Vagina (tissue), 2 donors: ENCODE results near the gene TRIM67. TPM values are rescaled to one million over a fixed set of nuclear protein-coding genes. Genes with fewer than 3 reads are reported as not detected.

ENCODE experiments used
- DNase-seq, 2 donors: peaks; one replicate each; pipeline ENCODE4 v3.0.0-alpha.2; 2017; ENCODE audit errors: extremely low spot score in 2 of 2
- H3K27ac ChIP-seq: fragments of 200-600 bp; sonication (generic); one replicate; pipeline ENCODE4 v1.5.1; 2019
- H3K27me3 ChIP-seq: fragments of 200-600 bp; sonication (generic); one replicate; pipeline ENCODE4 v1.5.1; 2019
- H3K36me3 ChIP-seq, 2 donors: fragments of 200-600 bp; sonication (generic); one replicate each; pipeline ENCODE4 v1.5.1; 2017 to 2019
- H3K4me1 ChIP-seq: fragments of 200-600 bp; sonication (generic); one replicate; pipeline ENCODE4 v1.5.1; 2019
- H3K4me3 ChIP-seq, 2 donors: fragments of 200-600 bp; sonication (generic); 1 replicate in 1 of 2; 2 replicates in 1 of 2; pipeline ENCODE4 v1.5.1; 2016 to 2019
- H3K9me3 ChIP-seq: fragments of 200-600 bp; sonication (generic); one replicate; pipeline ENCODE4 v1.5.1; 2019
- POLR2A ChIP-seq, 2 donors: fragments of 450-650 bp; IDR thresholded peaks; one replicate each; pipeline ENCODE4 v1.6.1; 2017; ENCODE audit warnings: antibody characterized with exemption in 2 of 2, mild to moderate bottlenecking in 2 of 2, moderate library complexity in 2 of 2
- POLR2AphosphoS5 ChIP-seq, 2 donors: sonication (generic); formaldehyde crosslinking; IDR thresholded peaks; one replicate each; pipeline ENCODE4 v1.9.0; 2017; ENCODE audit warnings: antibody characterized with exemption in 2 of 2, mild to moderate bottlenecking in 2 of 2, low read depth in 1 of 2; ENCODE audit not compliant: insufficient read depth in 1 of 2
- intact Hi-C: fragments of 100-400 bp; cut with DNase I; formaldehyde crosslinking; loops from one replicate; pipeline ENCODE4 v1.15.1; 2023
- total RNA-seq: library from RNA; depleted of rRNA; stranded (reverse); fragments of >200 nt; gene quantifications from one replicate; pipeline ENCODE4 v1.2.3, GENCODE V29; 2016
- TF ChIP-seq, protein P1 (sequence below), 3 experiments: fragments of 450-650 bp in 2 of 3; fragments of 200-600 bp in 1 of 3; sonication (generic) in 1 of 3; IDR thresholded peaks; one replicate each; pipeline ENCODE4 v1.5.1; 2017 to 2019; ENCODE audit warnings: antibody characterized with exemption in 3 of 3, mild to moderate bottlenecking in 2 of 3, moderate library complexity in 2 of 3

Gene TRIM67
- total RNA-seq, 1 donor from 2014 or later = not detected

DNA sequence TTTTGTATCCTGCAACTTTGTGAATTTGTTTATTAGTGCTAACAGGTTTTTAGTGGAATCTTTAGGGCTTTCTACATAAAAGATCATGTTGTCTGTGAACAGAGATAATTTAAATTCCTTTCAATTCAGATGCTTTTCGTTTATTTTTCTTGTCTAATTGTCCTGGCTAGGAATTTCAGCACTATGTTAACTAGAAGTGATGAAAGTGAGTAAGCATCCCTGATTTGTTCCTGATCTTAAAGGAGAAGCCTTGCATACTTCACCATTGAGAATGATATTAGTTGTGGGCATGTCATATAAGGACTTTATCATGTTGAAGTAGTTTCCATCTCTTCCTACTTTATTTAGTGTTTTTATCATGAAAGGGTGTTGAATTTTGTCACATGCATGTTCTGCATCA, 23.6 kb upstream of the TRIM67 start:
- Histone ChIP-seq H3K27me3 (no peaks in the 10 kb centered on the region), H3K9me3 (no peaks in the 10 kb centered on the region), H3K27ac (no peak overlapping the region), H3K4me3 (no peak overlapping the region), H3K4me1 (no peaks in the 10 kb centered on the region), H3K36me3 (no peaks in the 10 kb centered on the region)
- TF ChIP-seq, protein P1, sequence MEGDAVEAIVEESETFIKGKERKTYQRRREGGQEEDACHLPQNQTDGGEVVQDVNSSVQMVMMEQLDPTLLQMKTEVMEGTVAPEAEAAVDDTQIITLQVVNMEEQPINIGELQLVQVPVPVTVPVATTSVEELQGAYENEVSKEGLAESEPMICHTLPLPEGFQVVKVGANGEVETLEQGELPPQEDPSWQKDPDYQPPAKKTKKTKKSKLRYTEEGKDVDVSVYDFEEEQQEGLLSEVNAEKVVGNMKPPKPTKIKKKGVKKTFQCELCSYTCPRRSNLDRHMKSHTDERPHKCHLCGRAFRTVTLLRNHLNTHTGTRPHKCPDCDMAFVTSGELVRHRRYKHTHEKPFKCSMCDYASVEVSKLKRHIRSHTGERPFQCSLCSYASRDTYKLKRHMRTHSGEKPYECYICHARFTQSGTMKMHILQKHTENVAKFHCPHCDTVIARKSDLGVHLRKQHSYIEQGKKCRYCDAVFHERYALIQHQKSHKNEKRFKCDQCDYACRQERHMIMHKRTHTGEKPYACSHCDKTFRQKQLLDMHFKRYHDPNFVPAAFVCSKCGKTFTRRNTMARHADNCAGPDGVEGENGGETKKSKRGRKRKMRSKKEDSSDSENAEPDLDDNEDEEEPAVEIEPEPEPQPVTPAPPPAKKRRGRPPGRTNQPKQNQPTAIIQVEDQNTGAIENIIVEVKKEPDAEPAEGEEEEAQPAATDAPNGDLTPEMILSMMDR (IDR thresholded peaks at IDR 0.05) = no peak
- TF ChIP-seq POLR2AphosphoS5 (IDR thresholded peaks at IDR 0.05; ENCODE audit: insufficient read depth in 1 of 2, low read depth in 1 of 2) (no peak), POLR2A (IDR thresholded peaks at IDR 0.05) (no peak)
- intact Hi-C loops = no loop called here
- no peak for DNase-seq

DNA sequence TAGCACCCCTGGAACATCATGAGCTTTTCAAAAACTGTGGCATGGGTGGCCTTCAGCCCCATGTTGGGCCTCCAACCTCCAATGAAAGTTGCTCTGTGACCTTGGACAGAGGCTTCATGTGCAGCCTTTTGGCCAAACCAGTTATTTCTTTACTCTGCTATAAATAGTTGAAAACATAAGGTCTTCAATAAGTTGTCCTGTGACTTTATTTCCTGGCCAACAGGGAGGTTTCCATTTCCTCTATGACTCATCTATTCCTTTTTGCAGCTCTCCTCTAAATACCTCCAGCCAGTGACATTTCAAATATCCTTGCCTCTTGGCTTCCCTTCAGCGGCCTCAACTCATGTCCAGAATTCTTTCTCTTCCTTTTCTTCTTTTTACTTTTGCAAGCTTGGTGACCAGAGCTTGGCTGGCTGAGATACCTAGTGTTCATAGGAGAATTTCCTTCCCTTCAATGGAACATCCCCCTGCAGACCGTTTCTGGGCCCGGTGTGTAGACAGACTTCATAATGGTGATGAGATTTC, 22.7 kb upstream of the TRIM67 start:
- no peaks in the 10 kb centered on the region for H3K36me3 ChIP-seq
- H3K27ac ChIP-seq = no peak overlapping the region
- no peaks in the 10 kb centered on the region for H3K9me3 ChIP-seq
- H3K4me3 ChIP-seq = no peak overlapping the region
- H3K4me1 ChIP-seq = no peaks in the 10 kb centered on the region
- intact Hi-C loops = no loop called here
- TF ChIP-seq POLR2AphosphoS5 (IDR thresholded peaks at IDR 0.05; ENCODE audit: insufficient read depth in 1 of 2, low read depth in 1 of 2) (no peak), POLR2A (IDR thresholded peaks at IDR 0.05) (no peak)
- TF ChIP-seq, protein P1 (IDR thresholded peaks at IDR 0.05) = no peak
- H3K27me3 ChIP-seq = no peaks in the 10 kb centered on the region
- no peak for DNase-seq

DNA sequence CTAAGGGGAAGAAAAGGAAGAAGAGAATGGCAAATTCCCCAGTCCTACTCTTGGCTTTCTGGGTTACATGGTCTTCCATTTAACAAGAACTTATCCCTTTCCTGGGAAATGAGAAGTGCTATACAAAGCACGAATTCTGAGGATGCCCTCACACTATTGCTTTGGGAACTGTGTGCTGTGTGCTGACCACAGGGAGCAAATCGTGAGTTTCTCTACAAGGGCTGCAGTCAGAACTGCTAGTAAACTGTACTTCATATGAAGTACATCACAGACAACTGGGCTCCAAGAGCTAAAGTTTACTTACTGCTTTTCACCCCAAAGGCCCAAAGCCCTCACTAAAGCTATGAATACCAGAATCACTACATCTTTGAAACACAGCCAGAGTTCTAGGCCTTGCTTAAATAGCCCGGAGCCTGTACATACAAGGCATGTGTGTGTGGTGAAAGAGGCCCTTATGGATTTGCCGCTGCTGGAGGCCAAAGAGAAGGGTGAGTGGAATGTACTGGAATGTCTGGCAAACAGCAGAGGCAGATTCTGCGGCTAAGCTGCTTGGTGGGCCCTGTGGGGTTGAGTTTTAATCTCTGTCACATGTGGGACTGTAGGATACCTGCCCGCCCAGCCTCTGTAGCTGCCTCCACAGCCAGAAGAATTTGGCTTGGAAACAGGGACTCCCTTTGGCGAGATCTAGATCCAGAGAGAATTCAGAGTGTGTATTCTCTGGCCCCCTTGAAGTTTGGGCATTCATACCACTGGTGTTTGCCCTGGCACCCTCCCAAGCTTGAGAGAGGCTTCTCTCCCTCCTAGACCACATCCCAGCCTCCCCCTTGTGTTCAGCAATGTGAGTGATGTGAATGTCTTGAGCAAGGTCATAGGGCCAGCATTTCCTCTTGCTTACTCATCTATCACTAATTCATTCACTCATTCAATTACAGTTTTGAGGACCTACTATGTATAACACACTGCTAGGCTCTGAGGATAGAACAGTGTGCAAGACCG, 21.9 kb upstream of the TRIM67 start:
- no peak overlapping the region for H3K27ac ChIP-seq
- TF ChIP-seq, protein P1 (IDR thresholded peaks at IDR 0.05) = no peak
- TF ChIP-seq POLR2AphosphoS5 (IDR thresholded peaks at IDR 0.05; ENCODE audit: insufficient read depth in 1 of 2, low read depth in 1 of 2) = no peak
- H3K4me1 ChIP-seq = no peaks in the 10 kb centered on the region
- H3K27me3 ChIP-seq = no peaks in the 10 kb centered on the region
- H3K9me3 ChIP-seq = no peaks in the 10 kb centered on the region
- H3K36me3 ChIP-seq = no peaks in the 10 kb centered on the region
- intact Hi-C loops = no loop called here
- no peak for DNase-seq
- H3K4me3 ChIP-seq = no peak overlapping the region

DNA sequence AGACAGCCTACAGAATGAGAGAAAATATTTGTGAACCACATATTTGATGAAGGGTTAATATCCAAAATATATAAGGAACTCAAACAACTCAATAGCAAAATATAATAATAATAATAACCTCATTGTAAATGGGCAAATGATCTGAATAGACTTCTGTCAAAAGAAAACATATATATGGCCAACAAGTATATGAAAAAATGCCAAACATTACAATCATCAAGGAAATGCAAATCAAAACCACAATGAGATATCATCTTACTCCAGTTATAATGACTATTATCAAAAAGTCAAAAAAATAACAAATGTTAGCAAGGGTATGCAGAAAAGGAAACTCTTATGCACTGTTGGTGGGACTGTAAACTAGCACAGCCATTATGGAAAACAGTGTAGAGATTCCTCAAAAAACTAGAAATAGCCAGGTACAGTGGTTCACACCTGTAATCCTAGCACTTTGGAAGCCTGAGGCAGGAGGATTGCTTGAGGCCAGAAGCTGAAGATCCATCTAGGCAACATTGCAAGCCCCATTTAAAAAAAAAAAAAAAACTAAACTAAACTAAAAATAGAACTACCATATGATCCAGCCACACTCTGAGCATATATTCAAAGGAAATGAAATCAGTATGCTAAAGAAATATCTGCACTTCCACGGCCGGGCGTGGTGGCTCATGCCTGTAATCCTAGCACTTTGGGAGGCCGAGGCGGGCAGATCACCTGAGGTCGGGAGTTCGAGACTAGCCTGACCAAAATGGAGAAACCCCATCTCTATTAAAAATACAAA, 17.3 kb upstream of the TRIM67 start:
- DNase-seq = no peak
- TF ChIP-seq POLR2A (IDR thresholded peaks at IDR 0.05) (no peak), POLR2AphosphoS5 (IDR thresholded peaks at IDR 0.05; ENCODE audit: insufficient read depth in 1 of 2, low read depth in 1 of 2) (no peak)
- TF ChIP-seq, protein P1 (IDR thresholded peaks at IDR 0.05) = no peak
- intact Hi-C loops = no loop called here
- no peaks in the 10 kb centered on the region for H3K36me3 ChIP-seq
- H3K4me1 ChIP-seq = no peaks in the 10 kb centered on the region
- H3K9me3 ChIP-seq = no peaks in the 10 kb centered on the region
- no peak overlapping the region for H3K4me3 ChIP-seq
- H3K27ac ChIP-seq = no peak overlapping the region
- H3K27me3 ChIP-seq = no peaks in the 10 kb centered on the region
